H9 (cell line): ENCODE data around the gene OR6B3. TPM values are rescaled to one million over a fixed set of nuclear protein-coding genes. Genes with fewer than 3 reads are reported as not detected.

Source experiments
- DNase-seq: peaks from one replicate; pipeline ENCODE4 v3.0.0-alpha.2; 2017
- H2AFZ ChIP-seq: one replicate; pipeline ENCODE4 v1.6.1; 2013; ENCODE audit warnings: mild to moderate bottlenecking, low read length, control low read depth, moderate library complexity
- H2AK5ac ChIP-seq: 2 replicates; pipeline ENCODE4 v1.6.1; 2013; ENCODE audit warnings: low read length, control low read depth, mixed read lengths; ENCODE audit not compliant: insufficient read length
- H2BK120ac ChIP-seq: one replicate; pipeline ENCODE4 v1.6.1; 2013; ENCODE audit warnings: low read depth, mild to moderate bottlenecking, low read length, control low read depth, inconsistent platforms; ENCODE audit not compliant: poor library complexity, severe bottlenecking
- H2BK12ac ChIP-seq: 2 replicates; pipeline ENCODE4 v1.6.1; 2013; ENCODE audit warnings: low read length, control low read depth, mixed read lengths, low read depth; ENCODE audit not compliant: insufficient read length
- H2BK15ac ChIP-seq: 2 replicates; pipeline ENCODE4 v1.6.1; 2013; ENCODE audit warnings: low read depth, low read length, control low read depth
- H2BK20ac ChIP-seq: one replicate; pipeline ENCODE4 v1.6.1; 2013; ENCODE audit warnings: low read depth, mild to moderate bottlenecking, low read length, control low read depth, inconsistent platforms; ENCODE audit not compliant: poor library complexity, severe bottlenecking
- H2BK5ac ChIP-seq: 2 replicates; pipeline ENCODE4 v1.6.1; 2013; ENCODE audit warnings: low read length, control low read depth, mixed read lengths; ENCODE audit not compliant: insufficient read length
- H3K14ac ChIP-seq: 2 replicates; pipeline ENCODE4 v1.6.1; 2013; ENCODE audit warnings: low read length, control low read depth; ENCODE audit not compliant: insufficient read depth
- H3K18ac ChIP-seq: 2 replicates; pipeline ENCODE4 v1.6.1; 2013; ENCODE audit warnings: low read depth, mild to moderate bottlenecking, mixed read lengths, low read length, control low read depth; ENCODE audit not compliant: insufficient read length
- H3K23ac ChIP-seq: 2 replicates; pipeline ENCODE4 v1.6.1; 2013; ENCODE audit warnings: low read length, control low read depth, mixed read lengths, low read depth; ENCODE audit not compliant: insufficient read length
- H3K23me2 ChIP-seq: 2 replicates; pipeline ENCODE4 v1.6.1; 2013; ENCODE audit warnings: low read depth, mild to moderate bottlenecking, mixed read lengths, low read length, control low read depth; ENCODE audit not compliant: insufficient read length, poor library complexity, severe bottlenecking
- H3K27ac ChIP-seq: 2 replicates; pipeline ENCODE4 v1.5.1; 2013; ENCODE audit warnings: low read length, control low read depth, mixed read lengths, low read depth; ENCODE audit not compliant: insufficient read length
- H3K27me3 ChIP-seq: 2 replicates; pipeline ENCODE4 v1.6.1; 2013; ENCODE audit warnings: low read length, control low read depth, inconsistent platforms; ENCODE audit not compliant: insufficient read depth
- H3K4ac ChIP-seq: 2 replicates; pipeline ENCODE4 v1.6.1; 2013; ENCODE audit warnings: low read depth, mild to moderate bottlenecking, control low read depth, inconsistent platforms, low read length, moderate library complexity
- H3K4me1 ChIP-seq: 2 replicates; pipeline ENCODE4 v1.6.1; 2013; ENCODE audit warnings: low read length, control low read depth, inconsistent platforms; ENCODE audit not compliant: insufficient read depth
- H3K4me2 ChIP-seq: 2 replicates; pipeline ENCODE4 v1.6.1; 2013; ENCODE audit warnings: low read length, control low read depth, mixed read lengths; ENCODE audit not compliant: insufficient read length, insufficient read depth
- H3K56ac ChIP-seq: 2 replicates; pipeline ENCODE4 v1.6.1; 2013; ENCODE audit warnings: low read depth, mild to moderate bottlenecking, mixed read lengths, low read length, control low read depth; ENCODE audit not compliant: insufficient read length
- H3K79me1 ChIP-seq: 2 replicates; pipeline ENCODE4 v1.6.1; 2013; ENCODE audit warnings: low read depth, mild to moderate bottlenecking, moderate library complexity, low read length, control low read depth, inconsistent platforms; ENCODE audit not compliant: insufficient read depth, poor library complexity, severe bottlenecking
- H3K79me2 ChIP-seq: 2 replicates; pipeline ENCODE4 v1.6.1; 2013; ENCODE audit warnings: low read length, control low read depth, inconsistent platforms; ENCODE audit not compliant: insufficient read depth
- H3K9ac ChIP-seq: 2 replicates; pipeline ENCODE4 v1.6.1; 2013; ENCODE audit warnings: low read length, control low read depth, mixed read lengths; ENCODE audit not compliant: insufficient read length; ENCODE audit errors: extremely low read depth
- H3K9me3 ChIP-seq: one replicate; pipeline ENCODE4 v1.6.1; 2013; ENCODE audit warnings: low read depth, low read length, inconsistent platforms; ENCODE audit not compliant: control insufficient read depth
- H3T11ph ChIP-seq: one replicate; pipeline ENCODE4 v1.6.1; 2013; ENCODE audit warnings: mild to moderate bottlenecking, low read length, control low read depth, inconsistent platforms
- H4K20me1 ChIP-seq: one replicate; pipeline ENCODE4 v1.6.1; 2013; ENCODE audit not compliant: control insufficient read depth, insufficient read length, insufficient read depth
- H4K5ac ChIP-seq: 2 replicates; pipeline ENCODE4 v1.6.1; 2013; ENCODE audit warnings: low read depth, mild to moderate bottlenecking, mixed read lengths, low read length, control low read depth; ENCODE audit not compliant: insufficient read length
- H4K8ac ChIP-seq: replicated peaks from 2 replicates; pipeline ENCODE4 v1.6.1; 2013; ENCODE audit warnings: low read length, control low read depth, mixed read lengths, low read depth; ENCODE audit not compliant: insufficient read length
- H4K91ac ChIP-seq: 2 replicates; pipeline ENCODE4 v1.6.1; 2013; ENCODE audit warnings: low read depth, mild to moderate bottlenecking, moderate library complexity, mixed read lengths, low read length, control low read depth; ENCODE audit not compliant: insufficient read length
- H3K27ac Mint-ChIP-seq, 3 experiments: 2 replicates in 2 of 3; 3 replicates in 1 of 3; pipeline ENCODE4 v1.8.0; 2020 to 2021; ENCODE audit warnings: mixed read lengths in 3 of 3, mild to moderate bottlenecking in 1 of 3, moderate library complexity in 1 of 3
- H3K27me3 Mint-ChIP-seq: 2 replicates; pipeline ENCODE4 v1.8.0; 2021; ENCODE audit warnings: low read depth, mild to moderate bottlenecking, moderate library complexity, mixed read lengths
- H3K36me3 Mint-ChIP-seq, 3 experiments: 2 replicates in 2 of 3; 3 replicates in 1 of 3; pipeline ENCODE4 v1.8.0; 2020 to 2021; ENCODE audit warnings: low read depth in 3 of 3, mixed read lengths in 3 of 3; ENCODE audit not compliant: insufficient read depth in 1 of 3
- H3K4me1 Mint-ChIP-seq, 2 experiments: 2 replicates each; pipeline ENCODE4 v1.8.0; 2020; ENCODE audit warnings: mixed read lengths in 2 of 2
- H3K4me3 Mint-ChIP-seq, 2 experiments: 2 replicates in 1 of 2; 3 replicates in 1 of 2; pipeline ENCODE4 v1.8.0; 2020 to 2021; ENCODE audit warnings: mild to moderate bottlenecking in 2 of 2, mixed read lengths in 2 of 2, moderate library complexity in 1 of 2
- H3K9me3 Mint-ChIP-seq, 2 experiments: 2 replicates in 1 of 2; 3 replicates in 1 of 2; pipeline ENCODE4 v1.8.0; 2020; ENCODE audit warnings: mild to moderate bottlenecking in 2 of 2, mixed read lengths in 2 of 2, moderate library complexity in 1 of 2
- WGBS: extraction: QIAGEN DNeasy Blood & Tissue Kit; methylation state at CpG from one replicate; pipeline ENCODE4 v1.1.7; 2013; ENCODE audit warnings: missing lambda C conversion rate, low lambda C conversion rate, mixed read lengths; ENCODE audit not compliant: insufficient read length; ENCODE audit errors: extremely low coverage; 5-methylcytosine and 5-hydroxymethylcytosine counted together
- total RNA-seq: library from RNA; stranded (reverse); gene quantifications from 2 replicates; pipeline ENCODE4 v1.2.1, GENCODE V29; 2021
- TF ChIP-seq, protein P1 (sequence below): fragments of 200-600 bp; sonication (generic); conservative IDR thresholded peaks from 3 replicates; pipeline ENCODE4 v1.8.0; 2021; ENCODE audit warnings: antibody characterized with exemption, mild to moderate bottlenecking

OR6B3 gene
- total RNA-seq, 1 experiment from 2014 or later = not detected

- H3K79me1 ChIP-seq = no peaks in the 10 kb centered on the region
- no peak overlapping the region for H3K4me2 ChIP-seq
- no peaks in the 10 kb centered on the region; a peak in 1 of 5 replicates for H3K9me3 Mint-ChIP-seq
- H3K4me1 ChIP-seq = no peaks in the 10 kb centered on the region
- H2BK120ac ChIP-seq = no peak overlapping the region
- no peak overlapping the region for H3K56ac ChIP-seq
- no peak overlapping the region for H2BK20ac ChIP-seq
- H3K23ac ChIP-seq = no peak overlapping the region
- H4K20me1 ChIP-seq = no peaks in the 10 kb centered on the region
- no peak overlapping the region for H3K4me3 Mint-ChIP-seq
- 0 out of 4 replicates have a peak, but pooled peaks cover 0 to 2% of the 10 kb centered on the region in 2 experiments for H3K4me1 Mint-ChIP-seq
- H2BK15ac ChIP-seq = no peak overlapping the region
- no peak overlapping the region for H4K5ac ChIP-seq
- H3K27ac Mint-ChIP-seq = no peak overlapping the region
- DNase-seq = peak; percentile 39
- no peaks in the 10 kb centered on the region for H3K9me3 ChIP-seq
- no peaks in the 10 kb centered on the region; a peak in 1 of 7 replicates for H3K36me3 Mint-ChIP-seq
- no peak overlapping the region for H2AFZ ChIP-seq
- H4K91ac ChIP-seq = no peak overlapping the region
- no peak overlapping the region for H4K8ac ChIP-seq
- H3K9ac ChIP-seq = no peak overlapping the region
- no CpG with 5 or more reads among the region's 5 CpGs for whole genome bisulfite sequencing
- H3K27me3 Mint-ChIP-seq = peaks cover 76% of the 10 kb centered on the region
- H3K27ac ChIP-seq = no peak overlapping the region
- H3K4ac ChIP-seq = no peak overlapping the region
- no peaks in the 10 kb centered on the region; the same call in 1 of the 2 replicates for H3K27me3 ChIP-seq
- no peak overlapping the region for H3K18ac ChIP-seq
- no peaks in the 10 kb centered on the region for H3K79me2 ChIP-seq
- no peaks in the 10 kb centered on the region for H3K23me2 ChIP-seq
- H2BK12ac ChIP-seq = no peak overlapping the region
- no peak overlapping the region for H2BK5ac ChIP-seq
- no peak overlapping the region for H3T11ph ChIP-seq
- H2AK5ac ChIP-seq = no peak overlapping the region
- TF ChIP-seq, protein P1, sequence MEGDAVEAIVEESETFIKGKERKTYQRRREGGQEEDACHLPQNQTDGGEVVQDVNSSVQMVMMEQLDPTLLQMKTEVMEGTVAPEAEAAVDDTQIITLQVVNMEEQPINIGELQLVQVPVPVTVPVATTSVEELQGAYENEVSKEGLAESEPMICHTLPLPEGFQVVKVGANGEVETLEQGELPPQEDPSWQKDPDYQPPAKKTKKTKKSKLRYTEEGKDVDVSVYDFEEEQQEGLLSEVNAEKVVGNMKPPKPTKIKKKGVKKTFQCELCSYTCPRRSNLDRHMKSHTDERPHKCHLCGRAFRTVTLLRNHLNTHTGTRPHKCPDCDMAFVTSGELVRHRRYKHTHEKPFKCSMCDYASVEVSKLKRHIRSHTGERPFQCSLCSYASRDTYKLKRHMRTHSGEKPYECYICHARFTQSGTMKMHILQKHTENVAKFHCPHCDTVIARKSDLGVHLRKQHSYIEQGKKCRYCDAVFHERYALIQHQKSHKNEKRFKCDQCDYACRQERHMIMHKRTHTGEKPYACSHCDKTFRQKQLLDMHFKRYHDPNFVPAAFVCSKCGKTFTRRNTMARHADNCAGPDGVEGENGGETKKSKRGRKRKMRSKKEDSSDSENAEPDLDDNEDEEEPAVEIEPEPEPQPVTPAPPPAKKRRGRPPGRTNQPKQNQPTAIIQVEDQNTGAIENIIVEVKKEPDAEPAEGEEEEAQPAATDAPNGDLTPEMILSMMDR = no peak
- no peak overlapping the region for H3K14ac ChIP-seq
Observed at GRCh38 chr2:240033330-240033678, 20.0 kb downstream of the OR6B3 start.
